UCSD-AML1 (cell line): ENCODE results near the gene TAF11L13.

Experiments used
- DNase-seq: peaks from one replicate; lab custom pipeline; 2025; ENCODE audit not compliant: unreplicated experiment; lab: John Stamatoyannopoulos, UW

The TAF11L13 gene

DNA sequence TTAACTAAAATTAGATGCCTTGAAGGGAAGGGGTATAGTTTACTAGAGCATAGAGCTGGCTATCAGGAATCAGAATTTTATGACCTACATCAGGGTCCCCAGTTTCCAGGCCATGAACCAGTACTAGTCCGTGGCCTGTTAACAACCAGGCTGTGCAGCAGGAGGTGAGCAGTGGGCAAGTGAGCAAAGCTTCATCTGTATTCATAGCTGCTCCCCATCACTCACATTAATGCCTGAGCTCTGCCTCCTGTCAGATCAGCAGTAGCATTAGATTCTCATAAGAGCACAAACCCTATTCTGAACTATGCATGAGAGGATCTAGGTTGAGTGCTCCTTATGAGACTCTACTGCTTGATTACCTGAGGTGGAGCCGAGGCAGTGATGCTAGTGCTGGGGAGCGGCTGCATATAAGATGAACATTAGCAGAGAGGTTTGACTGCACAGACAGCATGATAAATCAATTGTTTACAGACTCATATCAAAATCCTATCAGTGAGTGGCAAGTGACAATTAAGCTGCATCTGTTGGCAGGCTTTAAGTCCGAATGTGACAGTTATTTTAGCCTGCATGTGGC, 47.0 kb downstream of the TAF11L13 start:
- no peak for DNase-seq

DNA sequence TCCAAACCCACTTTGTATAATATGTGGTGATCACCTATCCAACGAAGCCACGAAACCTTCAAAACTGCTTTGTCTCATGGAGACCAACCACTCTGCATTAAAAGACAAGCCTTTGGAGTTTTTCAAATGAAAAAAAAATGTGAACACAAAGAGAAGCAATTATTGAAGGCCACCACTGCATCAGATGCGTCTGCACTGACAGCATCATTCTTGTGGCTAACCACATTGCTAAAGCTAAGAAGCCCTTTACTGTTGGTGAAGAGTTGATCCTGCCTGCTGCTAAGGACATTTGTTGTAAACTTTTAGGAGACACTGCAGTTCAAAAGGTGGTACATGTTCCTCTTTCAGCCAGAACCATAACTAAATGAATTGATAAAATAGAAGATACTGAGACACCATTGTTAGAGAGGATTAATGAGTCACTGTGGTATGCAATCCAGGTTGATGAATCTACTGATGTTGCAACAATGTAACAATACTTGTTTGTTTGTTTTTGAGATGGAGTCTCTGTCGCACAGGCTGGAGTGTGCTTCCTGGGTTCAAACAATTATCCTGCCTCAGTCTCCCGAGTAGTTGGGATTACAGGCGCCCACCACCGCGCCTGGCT, 47.8 kb downstream of the TAF11L13 start:
- no peak for DNase-seq

DNA sequence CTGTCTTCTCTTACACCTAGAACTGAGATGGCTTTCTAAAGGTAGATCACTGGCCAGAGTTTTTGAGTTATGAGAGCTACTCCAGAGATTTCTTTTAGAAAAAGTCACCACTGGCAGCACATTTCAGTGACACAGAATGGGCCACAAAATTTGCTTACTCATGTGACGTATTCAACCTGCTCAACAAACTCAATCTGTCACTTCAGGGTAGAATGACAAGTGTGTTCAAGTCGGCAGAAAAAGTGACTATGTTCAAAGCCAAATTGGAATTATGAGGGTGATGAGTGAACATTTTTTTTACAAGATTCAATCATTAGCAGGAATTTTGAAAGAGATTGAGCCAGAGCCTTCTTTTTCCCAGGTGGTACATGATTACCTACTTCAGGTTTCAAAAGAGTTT, 48.8 kb downstream of the TAF11L13 start:
- DNase-seq = no peak
